NCI-H345 treated with DMSO at 0.1 percent for 48 hours (cell line): ENCODE results near the gene MAP3K9.
"Not testable (repeated sequence)": the region's sequence is repeated elsewhere in the genome, so short reads cannot be mapped to it uniquely, and the experiment has no call there.

Experiments
- DNase-seq: peaks from one replicate; lab custom pipeline; 2025; ENCODE audit not compliant: unreplicated experiment; lab: John Stamatoyannopoulos, UW

The MAP3K9 gene

DNA sequence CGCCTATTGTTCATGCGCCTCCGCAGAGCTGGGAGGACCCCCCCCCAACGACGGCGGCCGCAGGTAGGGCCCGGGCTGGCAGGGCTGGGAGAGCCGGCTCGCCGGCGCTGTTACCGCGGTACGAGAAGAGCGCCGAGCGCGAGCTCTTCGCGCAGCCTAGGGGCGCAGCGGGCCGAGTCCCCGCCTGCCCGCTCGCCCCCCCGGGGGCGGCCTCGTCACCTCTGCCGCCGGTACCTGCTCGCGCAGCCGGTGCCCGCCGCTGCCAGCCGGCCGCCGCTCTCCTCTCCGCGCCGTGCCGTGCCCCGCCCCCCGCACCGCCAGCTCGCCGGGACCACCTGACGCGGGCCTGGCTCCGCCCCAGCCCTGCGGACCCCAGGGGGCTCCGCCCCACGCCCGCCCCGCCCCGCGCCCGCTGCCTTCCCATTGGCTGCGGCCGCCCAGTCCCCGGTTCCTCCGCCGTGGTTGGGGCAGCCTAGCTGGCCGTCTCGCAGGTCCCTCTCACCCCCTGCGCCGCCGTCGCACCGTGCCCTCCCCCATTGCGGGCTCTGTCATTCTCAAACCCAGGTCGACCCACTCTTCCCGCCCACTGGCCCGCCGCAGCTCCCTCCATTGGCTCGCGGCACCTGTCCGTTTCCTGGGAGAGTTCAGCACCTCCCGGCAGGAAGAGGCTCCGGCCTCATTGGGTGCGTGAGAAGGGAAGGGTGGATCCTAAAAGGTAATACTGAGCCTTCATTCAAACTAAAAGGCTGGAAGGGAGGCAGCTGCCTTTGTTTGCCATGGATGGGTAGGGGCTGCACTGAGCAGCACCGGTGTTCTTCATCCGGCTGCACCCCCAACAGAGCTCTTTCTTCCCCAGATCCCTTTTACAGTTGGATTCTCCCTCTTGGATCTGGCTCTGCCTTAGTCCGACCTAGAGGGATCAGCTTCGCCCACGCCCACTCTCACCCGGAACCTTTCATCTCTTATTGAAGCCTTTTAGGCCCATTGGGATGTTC is at the start of gene MAP3K9:
Gene MAP3K9 (minus strand): TSS at position 289 of the 995 bp plus-strand sequence. CDS start 342 bp downstream, outside the sequence.
- peak; percentile 96 for DNase-seq

- DNase-seq, result no peak
Measured at GRCh38 chr14:70858641-70859040, 49.3 kb upstream of the MAP3K9 start.

- no peak for DNase-seq
Measured at GRCh38 chr14:70857496-70857890, 48.2 kb upstream of the MAP3K9 start.

- DNase-seq, result no peak
Measured at GRCh38 chr14:70856851-70857495, 47.7 kb upstream of the MAP3K9 start.

DNA sequence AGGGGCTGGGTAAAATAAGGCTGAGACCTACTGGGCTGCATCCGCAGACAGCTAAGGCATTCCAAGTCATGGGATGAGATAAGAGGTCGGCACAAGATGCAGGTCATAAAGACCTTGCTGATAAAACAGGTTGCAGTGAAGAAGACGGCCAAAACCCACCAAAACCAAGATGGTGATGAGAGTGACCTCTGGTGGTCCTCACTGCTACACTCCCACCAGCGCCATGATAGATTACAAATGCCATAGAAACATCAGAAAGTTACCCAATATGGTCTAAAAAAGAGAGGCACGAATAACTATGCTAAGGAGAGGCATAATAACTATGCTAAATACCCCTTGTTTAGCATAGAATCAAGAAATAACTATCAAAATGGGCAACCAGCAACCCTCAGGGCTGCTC is 46.2 kb upstream of the MAP3K9 start:
- DNase-seq, result no peak

- DNase-seq, result not testable (repeated sequence)
Measured at GRCh38 chr14:70853658-70854057, 44.3 kb upstream of the MAP3K9 start.

DNA sequence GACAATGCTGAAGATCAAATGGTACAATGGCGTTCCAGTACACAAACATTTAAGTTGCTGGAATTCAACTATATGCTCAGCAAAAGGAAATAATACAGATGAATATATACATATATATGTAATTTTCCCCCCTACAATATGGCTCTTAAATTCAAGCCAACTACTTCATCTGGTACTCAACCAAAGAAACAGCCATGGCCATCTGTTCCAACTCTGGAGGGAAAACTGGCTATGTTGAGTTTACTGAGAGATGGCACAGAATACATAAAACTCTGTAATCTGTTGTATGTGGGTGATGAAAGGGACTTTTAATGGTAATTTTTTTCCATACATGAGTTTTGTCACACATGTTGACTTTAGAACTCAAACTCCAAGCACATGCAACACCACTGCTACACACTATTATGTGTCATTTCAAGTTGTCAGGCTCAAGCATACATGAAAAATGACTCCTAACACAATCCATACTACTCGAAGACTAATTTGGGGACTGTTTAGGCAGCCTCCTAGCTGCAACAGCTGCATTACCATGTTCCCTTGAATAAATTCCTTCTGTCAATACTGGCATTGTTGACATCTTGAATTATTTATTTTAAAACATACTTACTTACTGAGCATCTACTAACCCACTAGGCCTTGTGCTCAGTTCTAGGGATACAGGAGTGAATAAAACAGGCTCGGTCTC is 38.2 kb upstream of the MAP3K9 start:
- DNase-seq, result no peak

DNA sequence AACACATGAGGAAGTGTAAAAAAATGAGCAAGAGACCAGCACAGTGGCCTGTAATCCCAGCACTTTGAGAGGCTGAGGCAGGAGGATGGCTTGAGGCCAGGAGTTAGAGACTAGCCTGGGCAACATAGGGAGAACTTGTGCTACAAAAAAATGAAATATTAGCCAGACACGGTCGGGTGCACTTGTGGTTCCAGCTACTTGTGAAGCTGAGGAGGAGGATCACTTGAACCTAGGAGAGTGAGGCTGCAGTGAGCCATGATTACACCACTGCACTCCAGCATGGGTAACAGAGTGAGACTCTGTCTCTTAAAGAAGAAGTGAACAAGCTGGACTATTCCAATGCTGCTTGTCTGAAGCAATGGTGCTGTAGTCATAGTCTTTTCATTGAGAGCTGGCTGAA is 36.3 kb upstream of the MAP3K9 start:
- no peak for DNase-seq

GRCh38 chr14:70842851-70843462 is 33.6 kb upstream of the MAP3K9 start:
- DNase-seq, result no peak

DNA sequence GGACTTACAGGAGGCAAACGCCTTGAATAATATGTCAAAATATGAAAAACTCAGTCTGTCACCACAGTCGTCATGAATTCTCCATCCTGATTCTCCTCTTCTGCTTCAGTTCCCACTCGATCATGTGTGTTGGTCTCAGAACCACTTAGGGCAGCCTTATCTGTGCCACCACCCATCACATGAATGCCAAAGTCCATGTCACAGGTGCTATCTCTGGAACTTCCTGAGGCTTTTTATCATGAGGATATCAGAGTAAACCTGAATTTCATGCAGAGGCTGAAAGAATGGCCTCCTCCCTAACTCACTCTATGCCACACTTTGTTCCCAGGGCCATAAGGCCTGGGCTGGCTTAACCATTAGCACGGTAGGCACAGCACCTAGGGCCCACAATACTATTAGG is 28.8 kb upstream of the MAP3K9 start:
- no peak for DNase-seq

- no peak for DNase-seq
Measured at GRCh38 chr14:70836946-70837345, 27.6 kb upstream of the MAP3K9 start.

- DNase-seq, result no peak
Measured at GRCh38 chr14:70833884-70834283, 24.6 kb upstream of the MAP3K9 start.

DNA sequence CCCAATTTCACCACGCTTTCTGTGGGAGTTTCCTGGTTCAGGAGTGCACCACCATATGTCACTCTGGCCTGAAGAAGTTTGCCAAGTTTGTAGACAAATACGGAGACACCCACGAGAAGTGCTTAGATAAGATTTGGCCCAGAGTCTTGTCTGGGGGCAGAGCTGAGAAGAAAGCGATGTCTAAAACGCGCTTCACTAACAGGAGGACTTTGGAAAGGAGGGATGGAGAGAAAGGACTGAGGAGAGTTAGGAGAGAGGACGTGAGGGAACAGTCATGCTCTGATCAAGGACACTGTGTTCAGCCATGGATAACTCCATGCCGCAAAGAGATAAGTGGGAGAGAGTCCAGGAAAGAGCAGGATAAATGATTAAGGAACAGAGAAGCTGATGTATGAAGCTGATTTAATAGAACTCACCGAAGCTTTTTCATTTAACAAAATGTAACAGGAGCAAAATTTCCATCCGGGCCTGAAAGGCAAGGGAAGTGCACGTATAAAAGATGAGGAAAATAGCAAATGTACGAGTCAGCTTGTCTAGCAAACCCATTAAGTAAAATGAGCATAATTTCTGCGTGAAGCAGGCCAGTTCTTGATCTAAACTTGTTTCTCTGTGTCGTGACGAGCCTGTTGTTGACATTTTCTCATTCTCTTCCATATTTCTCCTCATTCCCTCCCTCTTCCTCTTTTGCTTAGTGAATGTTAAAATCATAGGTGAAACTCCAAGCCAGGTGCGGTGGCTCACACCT is 23.4 kb upstream of the MAP3K9 start:
- no peak for DNase-seq

- DNase-seq, result no peak
Measured at GRCh38 chr14:70830998-70831781, 21.9 kb upstream of the MAP3K9 start.

DNA sequence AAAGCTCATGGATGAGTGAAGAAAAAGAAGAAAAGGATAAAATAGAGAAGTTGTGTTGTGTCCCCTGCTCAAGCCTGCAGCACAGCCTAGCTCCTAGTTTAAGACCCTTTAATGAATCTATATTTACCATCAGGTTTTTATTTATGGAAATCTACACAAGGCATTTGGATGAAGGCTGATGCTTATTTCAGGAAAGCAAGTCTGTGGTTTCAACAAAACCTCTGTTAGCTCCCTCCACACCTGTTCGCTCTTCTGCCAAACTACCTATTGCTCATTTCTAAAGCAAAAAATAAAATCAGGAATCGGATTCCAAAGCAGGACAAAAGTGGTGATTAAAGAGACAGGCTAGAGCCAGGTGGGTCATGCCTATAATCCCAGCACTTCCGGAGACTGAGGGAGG is 18.9 kb upstream of the MAP3K9 start:
- DNase-seq, result no peak

GRCh38 chr14:70827752-70828151 is 18.4 kb upstream of the MAP3K9 start:
- DNase-seq, result no peak

- no peak for DNase-seq
Measured at GRCh38 chr14:70827347-70827746, 18.0 kb upstream of the MAP3K9 start.

- no peak for DNase-seq
Measured at GRCh38 chr14:70823281-70823680, 14.0 kb upstream of the MAP3K9 start.

GRCh38 chr14:70822530-70823185 is 13.3 kb upstream of the MAP3K9 start:
- DNase-seq, result no peak
